ENCODE measurements around the gene ADCY5.

Gene ADCY5

GRCh38 chr3:123431658-123432324 lies 17.1 kb downstream of the ADCY5 start (continued):
- peak; percentile 60; the same call in 1 of the 2 replicates for TF ChIP-seq BCL11A (tag by site-specific recombination; IDR thresholded peaks at IDR 0.05; ENCODE audit: low read depth)
- TF ChIP-seq ZBTB1 (tag by site-specific recombination; IDR thresholded peaks at IDR 0.05), result no peak
- no peak for TF ChIP-seq ZNF23 (tag by site-specific recombination; IDR thresholded peaks at IDR 0.05; ENCODE audit: borderline replicate concordance)
- no peak for TF ChIP-seq REST (tag by site-specific recombination; IDR thresholded peaks at IDR 0.05)
- TF ChIP-seq ZNF341 (tag by site-specific recombination; IDR thresholded peaks at IDR 0.05; ENCODE audit: low read depth), result 0 out of 2 replicates have a peak, but pooled peaks have one; percentile 23
- TF ChIP-seq ZNF624 (tag by site-specific recombination; IDR thresholded peaks at IDR 0.05), result no peak
- TF ChIP-seq ZNF664 (tag by site-specific recombination; IDR thresholded peaks at IDR 0.05), result peak; percentile 15; the same call in 1 of the 2 replicates
- peak; percentile 67 for TF ChIP-seq GFI1B (tag by site-specific recombination; IDR thresholded peaks at IDR 0.05)
- TF ChIP-seq ZNF354C (tag by site-specific recombination; IDR thresholded peaks at IDR 0.05; ENCODE audit: borderline replicate concordance, low read depth), result no peak
- no peak for TF ChIP-seq ZBTB11 (tag by site-specific recombination; conservative IDR thresholded peaks at IDR 0.05; ENCODE audit: low read depth)
- TF ChIP-seq ZNF37A (tag by site-specific recombination; IDR thresholded peaks at IDR 0.05), result no peak
- TF ChIP-seq ZFP41 (tag by site-specific recombination; IDR thresholded peaks at IDR 0.05; ENCODE audit: borderline replicate concordance), result no peak
- TF ChIP-seq ZNF747 (tag by site-specific recombination; IDR thresholded peaks at IDR 0.05), result no peak
- no peak for TF ChIP-seq ZNF473 (tag by site-specific recombination; IDR thresholded peaks at IDR 0.05)
- no peak for TF ChIP-seq ZNF768 (tag by site-specific recombination; IDR thresholded peaks at IDR 0.05)
- TF ChIP-seq ZNF692 (tag by site-specific recombination; IDR thresholded peaks at IDR 0.05), result peak; percentile 69
- TF ChIP-seq MYNN (tag by site-specific recombination; IDR thresholded peaks at IDR 0.05; ENCODE audit: borderline replicate concordance), result no peak
- peak; percentile 83 for TF ChIP-seq PRDM4 (tag by site-specific recombination; IDR thresholded peaks at IDR 0.05)
- peak; percentile 75 for TF ChIP-seq GLIS1 (tag by site-specific recombination; IDR thresholded peaks at IDR 0.05)
- peak; percentile 79; the same call in 1 of the 2 replicates for TF ChIP-seq TCF7L2 (IDR thresholded peaks at IDR 0.05; ENCODE audit: borderline replicate concordance, low read depth, low read length)
- TF ChIP-seq ZNF2 (tag by site-specific recombination; IDR thresholded peaks at IDR 0.05), result peak; percentile 66
- TF ChIP-seq ZNF148 (tag by site-specific recombination; IDR thresholded peaks at IDR 0.05; ENCODE audit: borderline replicate concordance), result 0 out of 2 replicates have a peak, but pooled peaks have one; percentile 28
